Astrocyte of the cerebellum (primary cell): ENCODE data around the gene ALPI.
"Not testable (repeated sequence)": the region's sequence is repeated elsewhere in the genome, so short reads cannot be mapped to it uniquely, and the experiment has no call there.

Experiments used
- DNase-seq: peaks from one replicate; pipeline ENCODE4 v3.0.0-alpha.2; 2011; ENCODE audit warnings: low read depth
- H3K4me3 ChIP-seq: 2 replicates; pipeline ENCODE4 v1.5.1; 2011; ENCODE audit warnings: mild to moderate bottlenecking, low read depth, low read length, moderate library complexity
- CTCF ChIP-seq: IDR thresholded peaks from 2 replicates; pipeline ENCODE4 v1.5.1; 2012; ENCODE audit warnings: low read length, low read depth, moderate library complexity, mild to moderate bottlenecking; ENCODE audit errors: missing control alignments
- in situ Hi-C: cut with HindIII; loops from 2 replicates; pipeline ENCODE4 v1.10.0; 2017; ENCODE audit warnings: low sequenced_read_pairs

Gene ALPI

GRCh38 chr2:232455426-232456255 lies at the start of gene ALPI:
TSS of gene ALPI (plus strand) at chr2:232456153. CDS start at chr2:232456200, 47 bp downstream.
- in situ Hi-C loops = no loop called here
- TF ChIP-seq CTCF = no peak
- DNase-seq = no peak

GRCh38 chr2:232406556-232407310 lies 49.2 kb upstream of the ALPI start, which contains the start of gene ALPG:
TSS of gene ALPG (plus strand) at chr2:232406844. CDS start at chr2:232406895, 51 bp downstream.
- H3K4me3 ChIP-seq = no peak within 1 kb of the TSS
- no peak for TF ChIP-seq CTCF
- DNase-seq = no peak
- in situ Hi-C loops = no loop called here

More at GRCh38 chr2:232455426-232456255, at the start of gene ALPI:
- no peak within 1 kb of the TSS for H3K4me3 ChIP-seq

- DNase-seq, in situ Hi-C loops, H3K4me3 ChIP-seq: not testable (repeated sequence)
These were observed 48.4 kb upstream of the ALPI start for GRCh38 chr2:232407428-232408150.

- in situ Hi-C loops, H3K4me3 ChIP-seq, DNase-seq: not testable (repeated sequence)
These were observed 47.7 kb upstream of the ALPI start for GRCh38 chr2:232408269-232408668.

- in situ Hi-C loops, H3K4me3 ChIP-seq, DNase-seq: not testable (repeated sequence)
These were observed 46.3 kb upstream of the ALPI start for GRCh38 chr2:232409617-232410016.

- no peak for DNase-seq
- no peak for TF ChIP-seq CTCF
- H3K4me3 ChIP-seq = no peak overlapping the region
- in situ Hi-C loops = no loop called here
These were observed 45.6 kb upstream of the ALPI start for GRCh38 chr2:232410238-232410900.

- H3K4me3 ChIP-seq = no peak overlapping the region
- no peak for TF ChIP-seq CTCF
- no peak for DNase-seq
- in situ Hi-C loops = no loop called here
These were observed 43.9 kb upstream of the ALPI start for GRCh38 chr2:232411901-232412629.
